Activated CD4-positive, alpha-beta T cell treated with anti-CD3 and anti-CD28 coated beads for 36 hours (primary cell): Measurements from ENCODE around the gene CEP112. TPM values are rescaled to one million over a fixed set of nuclear protein-coding genes. Genes with fewer than 3 reads are reported as not detected.

ENCODE experiments used
- ATAC-seq: fragments of 200-7000 bp; cut with Tn5 transposase; one replicate; pipeline ENCODE4 v1.10.0; 2021; ENCODE audit warnings: mild to moderate bottlenecking, moderate library complexity
- CTCF ChIA-PET: fragments of 350-600 bp; sonication (Branson Sonifier 250); formaldehyde crosslinking; loops from one replicate; lab custom pipeline; 2021; ENCODE audit warnings: antibody characterized with exemption; lab: Charles Lee
- POLR2A ChIA-PET: fragments of 350-600 bp; sonication (Branson Sonifier 250); formaldehyde crosslinking; loops from one replicate; lab custom pipeline; 2021; ENCODE audit warnings: antibody characterized with exemption, inconsistent platforms; lab: Charles Lee
- DNase-seq: peaks from one replicate; pipeline ENCODE4 v3.0.0-alpha.2; 2020
- H3K27ac Mint-ChIP-seq: one replicate; pipeline ENCODE4 v1.8.0; 2021; ENCODE audit warnings: mixed read lengths
- H3K27me3 Mint-ChIP-seq: one replicate; pipeline ENCODE4 v1.8.0; 2021; ENCODE audit warnings: mixed read lengths
- H3K36me3 Mint-ChIP-seq: one replicate; pipeline ENCODE4 v1.8.0; 2021; ENCODE audit warnings: low read depth, mixed read lengths
- H3K4me1 Mint-ChIP-seq: one replicate; pipeline ENCODE4 v1.8.0; 2021; ENCODE audit warnings: mixed read lengths
- H3K4me3 Mint-ChIP-seq: one replicate; pipeline ENCODE4 v1.8.0; 2021; ENCODE audit warnings: mild to moderate bottlenecking, moderate library complexity, mixed read lengths
- H3K9me3 Mint-ChIP-seq: one replicate; pipeline ENCODE4 v1.8.0; 2021; ENCODE audit warnings: low read depth, mixed read lengths
- intact Hi-C, 2 experiments: fragments of 100-400 bp; cut with DNase I in 1 of 2; cut with micrococcal nuclease in 1 of 2; formaldehyde crosslinking; loops; one replicate each; pipeline versions ENCODE4 v1.14.2 to v1.15.1; 2022 to 2024; cut with DNase I, micrococcal nuclease
- total RNA-seq, 2 experiments: library from RNA; stranded (reverse); gene quantifications; one replicate each; pipeline ENCODE4 v1.2.3, GENCODE V29; 2021

Gene CEP112
- total RNA-seq, 2 experiments from 2014 or later, result 2.2 to 2.8 TPM

DNA sequence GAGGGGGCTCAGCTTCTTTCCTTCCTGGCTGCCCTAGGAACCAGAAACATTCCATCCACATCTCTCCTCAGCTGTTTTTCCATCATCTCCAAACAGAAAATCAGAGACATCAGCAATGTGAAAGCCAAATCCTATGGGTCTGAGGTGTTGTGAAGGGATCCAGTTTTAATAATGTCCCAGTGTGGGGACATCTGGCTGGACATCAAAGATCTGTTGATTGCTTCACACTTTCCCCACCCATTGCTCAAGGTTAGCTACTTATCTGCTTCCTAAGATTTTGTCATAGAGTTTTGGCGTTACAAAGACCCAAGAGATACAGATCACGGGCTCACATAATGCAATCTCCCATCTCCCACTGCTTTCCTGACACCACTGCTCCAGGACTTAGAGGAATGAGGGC is 582.6 kb downstream of the CEP112 start:
- ChIA-PET POLR2A (no interaction called here), CTCF (no interaction called here)
- intact Hi-C loops, result no loop called here
- no peak for DNase-seq
- no peaks in the 10 kb centered on the region for H3K9me3 Mint-ChIP-seq
- no peak overlapping the region for H3K27ac Mint-ChIP-seq
- H3K4me3 Mint-ChIP-seq, result no peak overlapping the region
- ATAC-seq, result no peak
- no peaks in the 10 kb centered on the region for H3K36me3 Mint-ChIP-seq
- H3K4me1 Mint-ChIP-seq, result no peaks in the 10 kb centered on the region
- H3K27me3 Mint-ChIP-seq, result no peaks in the 10 kb centered on the region

DNA sequence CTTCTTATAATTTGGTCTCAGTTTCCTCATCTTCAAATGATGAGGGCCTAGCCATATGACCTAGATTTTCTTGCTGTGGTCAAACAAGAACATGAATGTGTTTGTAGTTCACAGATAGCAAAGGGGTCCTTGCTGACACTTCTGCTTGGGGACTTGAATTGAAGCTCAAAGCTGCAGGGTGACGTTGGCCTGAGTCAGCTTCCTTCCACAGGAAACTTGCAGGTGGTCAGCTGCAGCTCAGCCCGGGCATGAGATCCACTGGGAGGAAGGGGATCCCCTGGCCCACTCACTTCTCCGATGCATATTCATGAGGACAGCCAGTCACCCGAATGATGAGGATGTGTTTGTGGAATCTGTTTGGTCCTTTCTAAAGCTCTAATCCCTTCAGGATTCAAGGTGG is 587.9 kb downstream of the CEP112 start:
- no peak overlapping the region for H3K27ac Mint-ChIP-seq
- no peaks in the 10 kb centered on the region for H3K27me3 Mint-ChIP-seq
- H3K9me3 Mint-ChIP-seq, result no peaks in the 10 kb centered on the region
- CTCF ChIA-PET, result interaction anchor here (0.6 to 0.8 kb wide), 2 partner anchors 10 to 46 kb away, joined by 3 read pairs; no protein-coding TSS in a partner anchor
- POLR2A ChIA-PET, result no interaction called here
- no peak for ATAC-seq
- intact Hi-C loops, result loop anchor here in 1 of 2 experiments (5.0 kb wide), 1 partner anchor 1388 kb away; no protein-coding TSS in a partner anchor
- DNase-seq, result no peak
- no peak overlapping the region for H3K4me3 Mint-ChIP-seq
- no peaks in the 10 kb centered on the region for H3K36me3 Mint-ChIP-seq
- H3K4me1 Mint-ChIP-seq, result peaks cover 3% of the 10 kb centered on the region

DNA sequence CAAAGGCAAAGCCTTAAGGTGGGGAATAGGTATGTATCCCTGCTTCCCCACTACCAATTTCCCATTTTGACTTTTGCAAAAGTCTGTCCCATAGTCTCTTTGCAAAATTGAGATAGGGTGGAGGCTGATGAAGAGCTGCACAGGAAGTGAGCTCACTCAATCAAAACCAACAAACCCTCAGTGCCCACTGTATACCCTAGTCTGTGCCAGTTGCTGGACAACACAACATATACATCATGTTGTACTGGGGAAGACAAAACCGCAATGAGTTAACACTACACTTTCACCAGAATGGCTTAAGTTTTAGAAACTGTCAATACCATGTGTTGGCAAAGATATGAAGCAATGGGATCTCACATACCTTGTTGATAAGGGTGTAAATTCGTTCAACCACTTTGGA is 590.1 kb downstream of the CEP112 start:
- H3K27ac Mint-ChIP-seq, result no peak overlapping the region
- POLR2A ChIA-PET, result no interaction called here
- CTCF ChIA-PET, result interaction anchor here (0.6 to 1.0 kb wide), 3 partner anchors 29 to 156 kb away, joined by 3 to 4 read pairs (median 4); no protein-coding TSS in a partner anchor
- H3K4me3 Mint-ChIP-seq, result no peak overlapping the region
- H3K27me3 Mint-ChIP-seq, result no peaks in the 10 kb centered on the region
- intact Hi-C loops, result loop anchor here in 1 of 2 experiments (5.0 kb wide), 1 partner anchor 1390 kb away; no protein-coding TSS in a partner anchor
- no peaks in the 10 kb centered on the region for H3K36me3 Mint-ChIP-seq
- no peak for DNase-seq
- ATAC-seq, result no peak
- peaks cover 3% of the 10 kb centered on the region for H3K4me1 Mint-ChIP-seq
- no peaks in the 10 kb centered on the region for H3K9me3 Mint-ChIP-seq

DNA sequence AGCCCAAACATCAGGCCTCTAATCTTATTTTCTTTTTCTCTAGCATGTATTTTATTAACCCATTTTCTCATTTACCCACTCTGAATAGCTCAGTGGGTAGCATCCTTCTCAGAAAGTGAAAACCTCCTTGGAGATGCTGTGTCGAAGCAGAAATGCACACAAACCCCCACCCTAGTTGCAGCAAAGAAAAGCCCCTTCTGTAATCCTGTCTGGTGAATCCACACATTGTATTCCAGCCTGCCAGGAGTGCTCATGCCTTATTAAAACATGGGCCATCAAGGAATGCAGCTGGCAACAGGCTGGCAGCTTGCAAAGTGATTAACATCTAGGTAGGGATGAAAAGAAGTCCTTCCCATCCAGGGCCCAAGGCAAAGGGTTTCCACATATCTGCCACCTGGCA is 590.8 kb downstream of the CEP112 start:
- Mint-ChIP-seq H3K27ac (no peak overlapping the region), H3K36me3 (no peaks in the 10 kb centered on the region), H3K4me1 (peaks cover 3% of the 10 kb centered on the region), H3K9me3 (no peaks in the 10 kb centered on the region), H3K4me3 (no peak overlapping the region), H3K27me3 (no peaks in the 10 kb centered on the region)
- intact Hi-C loops, result loop anchor here in 1 of 2 experiments (5.0 kb wide), 1 partner anchor 1391 kb away; no protein-coding TSS in a partner anchor
- ATAC-seq, result no peak
- ChIA-PET CTCF (interaction anchor here (0.6 to 1.0 kb wide), 2 partner anchors 38 to 199 kb away, joined by 3 to 4 read pairs; no protein-coding TSS in a partner anchor), POLR2A (no interaction called here)
- DNase-seq, result no peak

DNA sequence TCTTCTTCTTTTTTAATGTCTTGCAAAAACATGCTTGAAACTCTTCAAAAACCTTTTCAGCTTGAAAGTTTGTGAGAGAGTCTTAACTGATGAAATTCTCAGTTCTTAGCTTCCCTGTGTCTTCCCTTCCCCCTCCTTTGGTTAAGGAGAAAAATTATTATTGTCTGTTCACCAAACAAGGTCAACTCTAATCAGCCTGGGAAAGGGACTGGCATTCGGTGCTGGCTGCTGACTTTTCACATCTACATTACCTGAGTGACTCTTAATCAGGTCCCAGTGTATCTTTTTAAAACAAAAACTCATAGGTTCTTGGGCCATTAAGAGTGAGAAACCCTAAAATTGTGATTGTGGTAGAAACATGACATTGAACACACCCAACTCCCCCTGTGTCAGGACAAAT is 591.4 kb downstream of the CEP112 start:
- peaks cover 3% of the 10 kb centered on the region for H3K4me1 Mint-ChIP-seq
- no peak overlapping the region for H3K4me3 Mint-ChIP-seq
- DNase-seq, result no peak
- POLR2A ChIA-PET, result no interaction called here
- H3K36me3 Mint-ChIP-seq, result no peaks in the 10 kb centered on the region
- CTCF ChIA-PET, result no interaction called here
- H3K27ac Mint-ChIP-seq, result no peak overlapping the region
- H3K27me3 Mint-ChIP-seq, result no peaks in the 10 kb centered on the region
- ATAC-seq, result no peak
- H3K9me3 Mint-ChIP-seq, result no peaks in the 10 kb centered on the region
- intact Hi-C loops, result loop anchor here in 1 of 2 experiments (5.0 kb wide), 1 partner anchor 1392 kb away; no protein-coding TSS in a partner anchor

DNA sequence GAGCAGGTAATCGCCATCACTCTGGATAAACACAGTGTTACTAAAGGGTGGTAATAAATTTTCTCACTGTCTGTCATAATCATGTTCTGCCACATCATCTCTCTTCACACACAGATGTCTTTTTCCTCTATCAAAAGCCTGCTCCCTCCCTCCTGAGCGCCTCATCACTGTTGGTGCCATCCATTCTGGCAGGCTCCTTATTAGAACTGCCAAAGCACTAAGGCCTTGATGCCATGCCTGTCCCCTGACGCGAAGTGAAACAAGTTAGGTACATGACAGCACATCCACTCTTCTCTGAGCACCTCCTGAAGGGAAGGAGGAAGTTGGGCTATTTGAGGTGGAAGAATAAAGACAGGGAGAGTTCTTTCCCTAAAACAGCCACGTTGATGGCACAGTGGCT is 592.3 kb downstream of the CEP112 start:
- H3K4me1 Mint-ChIP-seq, result peaks cover 11% of the 10 kb centered on the region
- H3K27ac Mint-ChIP-seq, result no peak overlapping the region
- no peaks in the 10 kb centered on the region for H3K36me3 Mint-ChIP-seq
- intact Hi-C loops, result loop anchor here in 1 of 2 experiments (5.0 kb wide), 1 partner anchor 1393 kb away; no protein-coding TSS in a partner anchor
- H3K9me3 Mint-ChIP-seq, result no peaks in the 10 kb centered on the region
- no peaks in the 10 kb centered on the region for H3K27me3 Mint-ChIP-seq
- ChIA-PET POLR2A (no interaction called here), CTCF (no interaction called here)
- ATAC-seq (no peak), DNase-seq (no peak)
- H3K4me3 Mint-ChIP-seq, result no peak overlapping the region

DNA sequence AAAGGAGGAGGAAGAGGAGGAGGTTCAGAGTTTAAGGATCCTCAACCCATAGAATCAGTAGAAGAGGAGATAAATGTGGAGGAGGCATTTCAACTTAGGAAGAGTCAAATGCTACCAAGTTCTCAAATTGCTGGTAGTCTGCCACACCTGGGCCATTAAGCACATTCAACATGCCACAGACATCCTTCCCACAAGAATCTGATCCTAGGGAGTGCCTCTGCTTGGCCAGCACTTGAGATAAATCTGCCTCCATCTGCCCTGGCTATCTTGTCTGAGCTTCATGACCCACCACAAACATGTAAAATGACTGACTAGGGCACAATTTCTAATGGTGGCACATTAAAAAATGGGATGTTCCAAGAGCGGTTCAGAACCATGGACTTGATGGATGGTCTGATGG is 593.2 kb downstream of the CEP112 start:
- no peak for DNase-seq
- peaks cover 19% of the 10 kb centered on the region for H3K4me1 Mint-ChIP-seq
- H3K36me3 Mint-ChIP-seq, result no peaks in the 10 kb centered on the region
- no peak overlapping the region for H3K4me3 Mint-ChIP-seq
- ChIA-PET POLR2A (no interaction called here), CTCF (no interaction called here)
- H3K27me3 Mint-ChIP-seq, result no peaks in the 10 kb centered on the region
- no peak for ATAC-seq
- H3K9me3 Mint-ChIP-seq, result no peaks in the 10 kb centered on the region
- intact Hi-C loops, result no loop called here
- H3K27ac Mint-ChIP-seq, result no peak overlapping the region

DNA sequence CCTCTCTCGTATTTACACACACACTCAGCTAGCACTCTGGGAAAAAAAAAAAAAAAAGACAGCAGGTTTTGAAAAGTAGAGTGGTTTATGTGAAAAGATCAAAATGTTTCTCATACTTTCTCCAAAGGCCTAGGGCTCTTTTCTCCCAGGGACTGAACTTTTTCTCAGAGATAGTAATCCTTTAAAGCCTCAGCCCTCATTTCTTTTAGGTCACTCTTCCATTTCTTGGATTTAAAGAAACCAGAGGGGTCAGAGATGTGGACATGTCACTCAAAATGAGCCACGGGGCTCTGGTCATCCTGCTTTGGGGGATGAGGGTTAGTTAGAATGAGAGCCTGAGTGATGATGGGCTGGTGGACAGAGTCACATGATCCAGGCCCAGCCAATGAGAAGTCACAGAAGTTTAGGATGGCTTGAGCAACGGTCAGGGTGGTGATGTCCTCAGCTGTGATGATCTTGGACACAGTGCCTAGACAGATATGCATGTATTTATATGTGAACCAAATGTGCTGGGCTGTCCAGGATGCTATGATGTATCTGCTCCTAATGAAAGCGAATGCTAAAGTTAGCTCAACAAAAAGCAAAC is 596.8 kb downstream of the CEP112 start:
- POLR2A ChIA-PET, result interaction anchor here (0.6 kb wide), 1 partner anchor 56 kb away, joined by 3 read pairs; no protein-coding TSS in a partner anchor
- Mint-ChIP-seq H3K27me3 (no peaks in the 10 kb centered on the region), H3K27ac (peak overlapping the region; percentile 45), H3K36me3 (no peaks in the 10 kb centered on the region), H3K9me3 (no peaks in the 10 kb centered on the region), H3K4me1 (peaks cover 29% of the 10 kb centered on the region), H3K4me3 (peak overlapping the region; percentile 20)
- CTCF ChIA-PET, result interaction anchor here (1.4 to 1.5 kb wide), 2 partner anchors 9 kb away, joined by 3 to 4 read pairs; no protein-coding TSS in a partner anchor
- intact Hi-C loops, result no loop called here
- no peak for DNase-seq
- peak; percentile 24 for ATAC-seq

DNA sequence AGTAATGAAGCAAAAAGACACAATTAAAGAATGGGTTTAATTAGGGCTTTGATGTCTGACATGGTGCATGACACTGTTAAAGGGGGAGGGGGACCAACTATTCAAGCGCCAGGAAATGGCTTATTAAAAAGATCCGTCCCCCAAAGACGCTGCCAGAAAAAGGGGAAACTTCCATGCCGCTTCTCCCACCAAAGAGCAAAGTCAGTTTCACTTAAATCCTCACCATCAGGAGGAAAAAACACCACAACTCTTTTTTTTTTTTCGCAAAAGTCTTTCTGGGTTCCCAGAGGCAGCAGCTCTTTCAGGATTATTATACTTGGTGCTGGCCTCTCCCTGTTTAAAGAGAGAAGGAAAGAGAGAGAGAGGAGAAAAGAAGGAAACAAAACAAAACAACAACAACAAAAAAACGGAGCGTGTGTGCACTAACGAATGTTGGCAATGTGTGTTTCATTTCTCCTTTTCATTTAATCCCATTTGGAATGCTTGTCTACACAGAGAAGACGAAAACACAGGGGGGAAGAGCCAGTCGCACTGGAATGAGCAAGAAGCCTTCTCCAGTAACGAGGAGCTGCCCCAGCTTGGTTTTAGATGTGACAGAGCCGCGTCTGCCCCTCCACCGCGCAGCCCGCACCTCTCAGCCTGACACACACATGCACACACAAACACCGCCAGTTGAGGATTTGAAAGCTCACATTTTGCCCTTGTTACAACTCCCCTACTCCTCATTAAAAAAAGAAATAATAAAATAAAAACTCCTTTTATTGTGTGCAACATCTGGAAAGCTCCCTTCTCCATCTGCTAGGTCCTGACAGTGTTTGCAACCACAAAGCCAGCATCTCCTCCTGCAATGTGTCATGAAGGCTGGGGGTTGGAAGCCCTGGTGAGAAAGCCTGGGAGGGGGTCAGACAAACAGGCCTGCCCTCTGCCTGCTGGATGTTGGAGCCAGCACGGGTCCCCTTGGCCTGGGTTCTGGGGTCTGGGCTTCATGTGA is 597.8 kb downstream of the CEP112 start:
- peak; percentile 74 for ATAC-seq
- no peaks in the 10 kb centered on the region for H3K36me3 Mint-ChIP-seq
- H3K27ac Mint-ChIP-seq, result peak overlapping the region; percentile 51
- intact Hi-C loops, result no loop called here
- no peaks in the 10 kb centered on the region for H3K27me3 Mint-ChIP-seq
- CTCF ChIA-PET, result interaction anchor here (0.6 to 1.5 kb wide), 4 partner anchors 8 to 599 kb away, joined by 3 to 4 read pairs (median 3); no protein-coding TSS in a partner anchor
- peak; percentile 52 for DNase-seq
- H3K4me3 Mint-ChIP-seq, result peak overlapping the region; percentile 56
- H3K4me1 Mint-ChIP-seq, result peaks cover 29% of the 10 kb centered on the region
- POLR2A ChIA-PET, result interaction anchor here (0.6 kb wide), 1 partner anchor 55 kb away, joined by 3 read pairs; no protein-coding TSS in a partner anchor
- H3K9me3 Mint-ChIP-seq, result no peaks in the 10 kb centered on the region

DNA sequence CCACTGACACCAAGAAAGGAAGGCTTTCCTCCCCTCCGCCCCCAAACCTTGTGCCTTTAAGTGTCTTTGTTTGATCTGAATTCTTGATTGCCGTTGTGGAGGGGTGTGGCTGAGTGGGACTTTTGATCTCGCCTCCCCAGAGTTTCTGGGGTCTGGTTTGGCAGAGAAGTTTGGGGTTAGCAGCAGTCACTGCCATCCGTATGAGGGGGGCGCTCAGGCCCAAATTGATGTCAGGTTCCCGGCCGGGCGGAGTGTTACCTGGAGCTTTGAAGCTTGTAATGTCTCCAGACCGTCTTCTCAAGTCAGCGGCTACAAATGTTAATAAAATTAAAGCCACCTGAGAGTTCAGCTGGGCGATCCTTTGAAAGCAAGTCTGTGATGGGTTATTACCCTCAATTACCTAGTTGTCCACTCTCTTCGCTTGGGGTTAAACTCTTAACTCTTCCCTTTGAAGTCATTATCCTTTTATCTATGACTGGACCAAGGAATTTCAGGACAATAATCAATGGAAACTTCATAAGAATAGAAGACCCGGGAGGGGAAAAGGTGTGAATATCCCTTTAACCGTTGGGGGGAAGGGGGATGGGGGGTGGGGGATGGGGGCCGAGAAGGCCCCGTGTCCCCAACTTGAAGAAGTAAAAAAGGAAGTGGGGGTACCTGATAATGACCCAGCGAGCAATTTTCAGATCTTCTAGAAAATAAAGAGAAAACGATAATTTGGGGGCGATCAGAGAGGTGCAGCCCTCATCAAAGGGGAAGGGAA is 598.7 kb downstream of the CEP112 start:
- POLR2A ChIA-PET, result no interaction called here
- H3K4me3 Mint-ChIP-seq, result peak overlapping the region; percentile 56

More for the DNA sequence above, 598.7 kb downstream of the CEP112 start:
- Mint-ChIP-seq H3K9me3 (no peaks in the 10 kb centered on the region), H3K27ac (no peak overlapping the region), H3K4me1 (peaks cover 33% of the 10 kb centered on the region), H3K27me3 (no peaks in the 10 kb centered on the region), H3K36me3 (no peaks in the 10 kb centered on the region)
- CTCF ChIA-PET, result interaction anchor here (1.0 kb wide), 1 partner anchor 18 kb away, joined by 4 read pairs; no protein-coding TSS in a partner anchor
- DNase-seq (no peak), ATAC-seq (no peak)
- intact Hi-C loops, result no loop called here
